ENCODE results near the gene RBM4B. TPM values are rescaled to one million over a fixed set of nuclear protein-coding genes. Genes with fewer than 3 reads are reported as not detected.

The RBM4B gene
- total RNA-seq, 6 experiments from 2014 or later = 3.6 to 9.4 (median 6.9) TPM

GRCh38 chr11:66624450-66624849 is 53.2 kb downstream of the RBM4B start:
- no peak overlapping the region for H3K4me3 ChIP-seq
- H3K27me3 ChIP-seq = no peaks in the 10 kb centered on the region
- H3K9me3 ChIP-seq = no peaks in the 10 kb centered on the region
- peak in 2 of 4 donors; percentile 18 to 25 for ATAC-seq
- WGBS (ENCODE audit: insufficient coverage, low coverage, low lambda C conversion rate, missing lambda C conversion rate) = 90% methylated on average over 9 of the region's 16 CpGs
- H3K4me1 ChIP-seq = peaks cover 0 to 35% (median 14%) of the 10 kb centered on the region in 4 donors
- TF ChIP-seq CTCF (IDR thresholded peaks at IDR 0.05) = no peak
- no peak for TF ChIP-seq POLR2A (IDR thresholded peaks at IDR 0.05)
- no peak overlapping the region for H3K27ac ChIP-seq
- no peak for DNase-seq
- peaks cover 12 to 55% (median 34%) of the 10 kb centered on the region in 4 donors for H3K36me3 ChIP-seq
- intact Hi-C loops (cut with DNase I) = no loop called here

GRCh38 chr11:66619080-66619554 is 58.6 kb downstream of the RBM4B start:
- peaks cover 0 to 66% (median 20%) of the 10 kb centered on the region in 4 donors for H3K4me1 ChIP-seq
- TF ChIP-seq POLR2A (IDR thresholded peaks at IDR 0.05) (no peak), CTCF (IDR thresholded peaks at IDR 0.05) (no peak)
- H3K4me3 ChIP-seq = peak overlapping the region; percentile 76 to 96 (median 77)
- peaks cover 0 to 7% (median under 1%) of the 10 kb centered on the region in 4 donors for H3K36me3 ChIP-seq
- no peak for DNase-seq
- H3K9me3 ChIP-seq = no peaks in the 10 kb centered on the region
- intact Hi-C loops (cut with DNase I) = no loop called here
- H3K27ac ChIP-seq = peak overlapping the region in 1 of 3 donors; percentile 16
- 14% methylated on average over 3 of the region's 4 CpGs for WGBS (ENCODE audit: insufficient coverage, low coverage, low lambda C conversion rate, missing lambda C conversion rate)
- H3K27me3 ChIP-seq = no peaks in the 10 kb centered on the region
- ATAC-seq = no peak

- peak overlapping the region; percentile 76 to 96 (median 77) for H3K4me3 ChIP-seq
- ATAC-seq = peak in 3 of 4 donors; percentile 31 to 41 (median 39)
- intact Hi-C loops (cut with DNase I) = no loop called here
- peak overlapping the region; percentile 73 to 96 (median 93) for H3K27ac ChIP-seq
- 0% methylated on average over 12 of the region's 38 CpGs for WGBS (ENCODE audit: insufficient coverage, low coverage, low lambda C conversion rate, missing lambda C conversion rate)
- peak in 2 of 3 donors; percentile 79 to 84 for DNase-seq
- H3K27me3 ChIP-seq = no peaks in the 10 kb centered on the region
- no peaks in the 10 kb centered on the region for H3K36me3 ChIP-seq
- TF ChIP-seq POLR2A (IDR thresholded peaks at IDR 0.05) (no peak), CTCF (IDR thresholded peaks at IDR 0.05) (no peak)
- peaks cover 0 to 60% (median 22%) of the 10 kb centered on the region in 4 donors for H3K4me1 ChIP-seq
- no peaks in the 10 kb centered on the region for H3K9me3 ChIP-seq
Observed at GRCh38 chr11:66617155-66617834, 60.4 kb downstream of the RBM4B start.

GRCh38 chr11:66616379-66617154 is 61.1 kb downstream of the RBM4B start, which contains the start of gene RBM14:
Gene RBM14 (plus strand): TSS chr11:66616630. CDS start chr11:66616721, 91 bp downstream.
- Histone ChIP-seq H3K27me3 (no peaks in the 10 kb centered on the region), H3K27ac (peak within 1 kb of the TSS; percentile 73 to 96 (median 93)), H3K9me3 (no peaks in the 10 kb centered on the region), H3K4me1 (peaks cover 0 to 53% (median 20%) of the 10 kb centered on the region in 4 donors), H3K36me3 (no peaks in the 10 kb centered on the region), H3K4me3 (peak within 1 kb of the TSS; percentile 76 to 96 (median 77))
- ATAC-seq = peak; percentile 86 to 96 (median 91)
- TF ChIP-seq CTCF (IDR thresholded peaks at IDR 0.05) (no peak), POLR2A (IDR thresholded peaks at IDR 0.05) (peak; percentile 98)
- under 1% methylated on average over 55 of the region's 90 CpGs for WGBS (ENCODE audit: insufficient coverage, low coverage, low lambda C conversion rate, missing lambda C conversion rate)
- peak; percentile 99 to 100 (median 100) for DNase-seq
- intact Hi-C loops (cut with DNase I) = no loop called here

Small RNA genes within 50 kb of the gene (small RNA-seq; reads per million reads assigned to genes)
- gene RN7SL12P = 0 reads per million in 2 experiments
- 0 reads per million in 2 experiments for gene RNU4-39P

Other genes with a start within 250 kb of the RBM4B start
- gene MRPL11, start 239.0 kb downstream of the RBM4B start, total RNA-seq = 10 to 100 TPM; 17.6 to 34.1 (median 28.6) TPM
- 1 to 10 TPM; 2.0 to 5.3 (median 3.2) TPM for gene PELI3, start 211.0 kb downstream of the RBM4B start, total RNA-seq
- 10 to 100 TPM; 18.0 to 25.6 (median 22.0) TPM for gene DPP3, start 197.5 kb downstream of the RBM4B start, total RNA-seq
- 10 to 100 TPM in 4 of 6 experiments, 1 to 10 TPM in 2; 6.2 to 18.1 (median 11.2) TPM for gene BBS1, start 167.3 kb downstream of the RBM4B start, total RNA-seq
- gene ZDHHC24, start 131.8 kb downstream of the RBM4B start, total RNA-seq = 10 to 100 TPM in 1 of 6 experiments, 1 to 10 TPM in 5; 3.6 to 15.5 (median 5.8) TPM
- not detected for gene ACTN3, start 131.0 kb downstream of the RBM4B start, total RNA-seq
- 10 to 100 TPM; 35.3 to 54.4 (median 44.7) TPM for gene CTSF, start 109.3 kb downstream of the RBM4B start, total RNA-seq
- under 1 TPM in 5 of 6 experiments, not detected in 1; 0.07 to 0.37 (median 0.12) TPM for gene CCDC87, start 84.8 kb downstream of the RBM4B start, total RNA-seq
- 10 to 100 TPM; 22.6 to 54.2 (median 34.3) TPM for gene CCS, start 84.7 kb downstream of the RBM4B start, total RNA-seq
- 10 to 100 TPM; 25.1 to 63.7 (median 27.4) TPM for gene RBM14, start 61.3 kb downstream of the RBM4B start, total RNA-seq
- 10 to 100 TPM; 40.3 to 57.0 (median 48.4) TPM for gene RBM4, start 39.2 kb downstream of the RBM4B start, total RNA-seq
- 10 to 100 TPM; 20.7 to 67.1 (median 50.7) TPM for gene SPTBN2, start 51.3 kb upstream of the RBM4B start, total RNA-seq
- 1 to 10 TPM; 3.1 to 7.7 (median 4.5) TPM for gene RCE1, start 165.6 kb upstream of the RBM4B start, total RNA-seq
- gene LRFN4, start 179.2 kb upstream of the RBM4B start, total RNA-seq = 1 to 10 TPM in 3 of 6 experiments, under 1 TPM in 3; 0.48 to 4.7 (median 1.1) TPM